ENCODE results near the gene CAPSL. TPM values are rescaled to one million over a fixed set of nuclear protein-coding genes. Genes with fewer than 3 reads are reported as not detected.
A peak's percentile ranks its signal among the peaks of the same experiment; 100 is the strongest.
"Not testable (repeated sequence)": the region's sequence is repeated elsewhere in the genome, so short reads cannot be mapped to it uniquely, and the experiment has no call there.

The CAPSL gene
- total RNA-seq, 8 experiments from 2014 or later: 17.7 TPM; not detected in 7

GRCh38 chr5:35902046-35902672 is 36.3 kb downstream of the CAPSL start:
- H3K4me1 ChIP-seq (replicated peaks in 1 of 2): no peaks in the 10 kb centered on the region
- 50 to 100% (median 68%) methylated on average over 1 to 2 of the region's 2 CpGs; no CpG with 5 or more reads in 1 of the 10 experiments for WGBS, 10 experiments
- in situ Hi-C loops (cut with MboI; ENCODE audit: low pct_unique_long_range_greater_than_20kb in 2 of 9, low sequenced_read_pairs in 9 of 9, unreplicated experiment in 9 of 9): loop anchor here in 4 of 9 experiments (25.0 kb wide), 3 partner anchors 115 to 815 kb away; no protein-coding TSS in a partner anchor
- no peak overlapping the region for H3K27ac ChIP-seq
- ATAC-seq (replicated peaks in 6 of 8): peak in 1 of 8 experiments; percentile 29
- no peak overlapping the region for H3K4me3 ChIP-seq

DNA sequence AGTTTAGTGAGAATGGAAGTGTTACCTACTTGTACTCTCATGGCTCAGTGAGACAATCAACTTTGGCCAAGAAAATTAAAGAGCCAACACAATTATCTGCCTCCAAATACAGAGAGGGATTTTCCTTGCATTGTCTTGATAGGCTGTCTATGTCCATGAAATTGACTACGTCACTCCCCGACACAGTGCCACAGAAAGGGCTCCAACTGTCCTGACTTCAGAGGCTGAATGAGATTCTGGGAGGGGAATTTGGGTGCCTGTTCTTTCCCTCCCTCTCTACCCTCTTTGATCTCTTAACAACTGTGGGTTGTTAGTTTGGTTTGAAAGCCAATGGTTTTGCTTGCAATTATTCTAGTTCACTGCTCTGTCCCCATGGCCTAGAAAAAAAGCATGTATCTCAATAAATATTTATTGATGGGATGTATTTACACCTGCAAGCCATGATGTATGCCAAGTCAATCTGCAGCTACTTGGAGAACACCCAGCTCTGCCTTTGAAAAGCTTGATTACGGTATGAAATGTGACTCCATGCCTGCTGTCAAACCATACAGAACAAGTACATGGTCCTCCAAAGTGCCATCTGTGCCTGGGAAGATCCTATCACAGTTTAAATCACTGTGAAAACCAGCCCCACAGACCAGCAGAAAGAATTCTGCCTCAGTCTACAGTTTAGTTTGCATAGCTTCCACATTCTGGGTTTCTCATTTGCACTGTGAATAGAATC is 37.3 kb downstream of the CAPSL start:
- in situ Hi-C loops (cut with MboI; ENCODE audit: low pct_unique_long_range_greater_than_20kb in 2 of 9, low sequenced_read_pairs in 9 of 9, unreplicated experiment in 9 of 9): loop anchor here in 4 of 9 experiments (25.0 kb wide), 3 partner anchors 114 to 814 kb away; no protein-coding TSS in a partner anchor

GRCh38 chr5:35899800-35900199 is 38.6 kb downstream of the CAPSL start:
- no peak for ATAC-seq (replicated peaks in 6 of 8)
- WGBS, 10 experiments: 20 to 100% (median 62%) methylated on average over 1 to 3 of the region's 3 CpGs
- Histone ChIP-seq H3K4me3 (no peak overlapping the region), H3K27ac (no peak overlapping the region), H3K4me1 (replicated peaks in 1 of 2) (no peaks in the 10 kb centered on the region)
- in situ Hi-C loops (cut with MboI; ENCODE audit: low pct_unique_long_range_greater_than_20kb in 2 of 9, low sequenced_read_pairs in 9 of 9, unreplicated experiment in 9 of 9): loop anchor here in 4 of 9 experiments (25.0 kb wide), 3 partner anchors 112 to 812 kb away; no protein-coding TSS in a partner anchor

More for the DNA sequence above, 37.3 kb downstream of the CAPSL start:
- 67 to 100% (median 89%) methylated on average over 1 to 3 of the region's 3 CpGs; no CpG with 5 or more reads in 3 of the 10 experiments for WGBS, 10 experiments
- H3K27ac ChIP-seq: no peak overlapping the region
- no peak overlapping the region for H3K4me3 ChIP-seq
- ATAC-seq (replicated peaks in 6 of 8): no peak
- H3K4me1 ChIP-seq (replicated peaks in 1 of 2): no peaks in the 10 kb centered on the region

- in situ Hi-C loops (cut with MboI; ENCODE audit: low pct_unique_long_range_greater_than_20kb in 2 of 9, low sequenced_read_pairs in 9 of 9, unreplicated experiment in 9 of 9): no loop called here
- 39 to 100% (median 65%) methylated on average over 2 to 7 of the region's 7 CpGs; no CpG with 5 or more reads in 1 of the 10 experiments for WGBS, 10 experiments
- Histone ChIP-seq H3K4me1 (replicated peaks in 1 of 2) (no peaks in the 10 kb centered on the region), H3K27ac (no peak overlapping the region), H3K4me3 (no peak overlapping the region)
- peak in 1 of 8 experiments; percentile 36 for ATAC-seq (replicated peaks in 6 of 8)
These were observed 39.3 kb downstream of the CAPSL start for GRCh38 chr5:35898952-35899660.

DNA sequence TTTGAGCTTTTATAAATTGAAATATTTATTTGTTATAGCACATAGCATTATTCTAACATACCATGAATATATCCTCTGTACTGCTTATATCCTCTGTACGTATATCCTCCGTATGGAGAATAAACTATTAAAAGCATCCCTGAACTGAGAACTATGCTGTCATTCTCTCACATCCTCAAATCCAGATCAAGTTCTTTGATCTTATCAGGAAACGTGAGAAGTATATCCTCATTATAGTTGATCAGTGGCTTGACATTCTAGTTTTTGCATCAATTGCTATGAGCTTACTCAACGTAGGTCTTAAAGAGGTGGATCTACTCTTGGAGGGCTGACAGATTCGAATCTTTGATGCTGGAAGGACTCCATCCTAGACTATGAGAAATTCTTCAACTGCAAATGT is 44.3 kb downstream of the CAPSL start:
- no peak for ATAC-seq (replicated peaks in 6 of 8)

GRCh38 chr5:35892799-35893198 is 45.6 kb downstream of the CAPSL start:
- H3K4me3 ChIP-seq; ATAC-seq (replicated peaks in 6 of 8); H3K4me1 ChIP-seq (replicated peaks in 1 of 2); in situ Hi-C loops (cut with MboI; ENCODE audit: low pct_unique_long_range_greater_than_20kb in 2 of 9, low sequenced_read_pairs in 9 of 9, unreplicated experiment in 9 of 9); H3K27ac ChIP-seq: not testable (repeated sequence)
- WGBS, 10 experiments: no CpG with 5 or more reads among the region's 23 CpGs

More for the DNA sequence above, 44.3 kb downstream of the CAPSL start:
- Histone ChIP-seq H3K4me3 (no peak overlapping the region), H3K4me1 (replicated peaks in 1 of 2) (no peaks in the 10 kb centered on the region), H3K27ac (no peak overlapping the region)
- in situ Hi-C loops (cut with MboI; ENCODE audit: low pct_unique_long_range_greater_than_20kb in 2 of 9, low sequenced_read_pairs in 9 of 9, unreplicated experiment in 9 of 9): no loop called here
- WGBS, 10 experiments: 60 to 100% (median 80%) methylated on average over 1 to 5 of the region's 5 CpGs; no CpG with 5 or more reads in 1 of the 10 experiments

DNA sequence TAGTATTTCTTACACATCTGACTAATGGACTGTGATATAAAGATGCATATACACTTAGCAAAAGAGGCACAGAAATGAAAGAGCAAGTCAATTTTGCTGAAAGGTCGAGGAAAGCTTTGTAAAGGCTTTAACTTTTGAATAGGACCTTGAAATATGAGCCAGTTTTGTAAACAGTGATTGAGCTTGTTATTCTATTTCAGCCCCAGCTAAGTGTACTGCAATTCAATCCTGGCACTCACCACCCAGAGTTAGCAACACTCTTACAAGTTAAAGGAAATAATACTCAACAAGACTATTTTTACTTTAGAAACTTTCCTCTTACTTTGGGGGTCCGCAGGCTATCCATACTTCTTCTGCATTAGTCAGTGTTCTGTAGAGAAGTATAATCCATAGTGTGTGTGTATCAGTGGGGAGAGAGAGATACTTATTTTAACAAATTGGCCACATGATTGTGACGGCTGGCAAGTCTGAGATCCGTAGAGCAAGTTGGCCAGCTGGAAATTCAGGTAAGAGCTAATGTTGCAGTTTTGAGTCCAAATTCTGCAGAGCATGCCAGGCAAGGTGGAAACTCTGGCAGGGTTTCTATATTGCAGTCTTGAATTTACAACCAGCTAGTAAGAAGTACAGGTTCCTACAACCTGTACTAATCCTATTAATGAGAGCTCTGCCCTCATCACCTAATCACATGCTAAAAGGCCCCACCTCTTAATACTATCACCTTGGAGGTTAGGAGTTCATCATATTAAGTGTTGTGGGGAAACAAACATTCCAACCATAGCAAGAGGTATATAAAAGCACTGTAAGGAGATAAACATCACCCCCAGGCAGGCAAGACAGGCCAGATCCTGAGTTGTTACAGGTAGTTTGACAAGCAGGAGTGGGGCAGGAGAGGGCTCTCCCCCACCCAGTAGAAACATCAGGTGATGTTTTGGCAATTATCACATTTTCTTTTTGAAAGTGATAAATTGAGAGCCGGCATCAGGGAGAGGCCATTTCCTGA is 48.1 kb downstream of the CAPSL start:
- Histone ChIP-seq H3K27ac (no peak overlapping the region), H3K4me3 (no peak overlapping the region), H3K4me1 (replicated peaks in 1 of 2) (no peaks in the 10 kb centered on the region)
- ATAC-seq (replicated peaks in 6 of 8): no peak
- WGBS, 10 experiments: 23 to 93% (median 58%) methylated on average over 2 to 5 of the region's 5 CpGs; no CpG with 5 or more reads in 1 of the 10 experiments
- in situ Hi-C loops (cut with MboI; ENCODE audit: low pct_unique_long_range_greater_than_20kb in 2 of 9, low sequenced_read_pairs in 9 of 9, unreplicated experiment in 9 of 9): no loop called here

- ATAC-seq (replicated peaks in 6 of 8): no peak
- 42 to 73% (median 57%) methylated on average over 3 to 5 of the region's 5 CpGs for WGBS, 10 experiments
- in situ Hi-C loops (cut with MboI; ENCODE audit: low pct_unique_long_range_greater_than_20kb in 2 of 9, low sequenced_read_pairs in 9 of 9, unreplicated experiment in 9 of 9): no loop called here
These were observed 50.9 kb downstream of the CAPSL start for GRCh38 chr5:35887321-35888100.

GRCh38 chr5:35886381-35886780 is 52.0 kb downstream of the CAPSL start:
- in situ Hi-C loops (cut with MboI; ENCODE audit: low pct_unique_long_range_greater_than_20kb in 2 of 9, low sequenced_read_pairs in 9 of 9, unreplicated experiment in 9 of 9): no loop called here
- WGBS, 10 experiments: 73 to 100% (median 91%) methylated on average over 1 to 3 of the region's 3 CpGs
- Histone ChIP-seq H3K4me3 (no peak overlapping the region), H3K27ac (no peak overlapping the region), H3K4me1 (replicated peaks in 1 of 2) (no peaks in the 10 kb centered on the region)
- ATAC-seq (replicated peaks in 6 of 8): no peak

More at GRCh38 chr5:35887321-35888100, 50.9 kb downstream of the CAPSL start:
- no peak overlapping the region for H3K27ac ChIP-seq
- H3K4me3 ChIP-seq: no peak overlapping the region
- no peaks in the 10 kb centered on the region for H3K4me1 ChIP-seq (replicated peaks in 1 of 2)

DNA sequence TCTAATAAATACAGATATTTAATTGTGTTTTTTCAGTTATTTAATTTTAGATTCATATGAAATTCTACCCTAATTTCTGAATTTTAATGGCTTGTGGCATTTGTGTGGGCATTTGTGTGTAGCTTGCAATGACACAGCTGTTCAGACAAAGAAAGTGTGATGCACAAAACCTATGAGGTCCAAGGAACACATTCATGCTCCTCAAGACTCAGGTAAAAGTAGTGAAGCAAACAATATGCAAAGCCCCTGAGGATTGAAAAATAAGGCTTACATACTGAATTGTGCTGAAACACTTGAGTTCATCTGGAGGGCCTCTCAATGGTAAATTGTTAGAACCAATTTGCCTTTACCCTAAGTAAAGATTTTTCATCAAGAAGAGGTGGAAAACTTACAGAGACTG is 53.6 kb downstream of the CAPSL start:
- Histone ChIP-seq H3K4me1 (replicated peaks in 1 of 2) (no peaks in the 10 kb centered on the region), H3K4me3 (no peak overlapping the region), H3K27ac (no peak overlapping the region)
- in situ Hi-C loops (cut with MboI; ENCODE audit: low pct_unique_long_range_greater_than_20kb in 2 of 9, low sequenced_read_pairs in 9 of 9, unreplicated experiment in 9 of 9): no loop called here
- ATAC-seq (replicated peaks in 6 of 8): no peak

DNA sequence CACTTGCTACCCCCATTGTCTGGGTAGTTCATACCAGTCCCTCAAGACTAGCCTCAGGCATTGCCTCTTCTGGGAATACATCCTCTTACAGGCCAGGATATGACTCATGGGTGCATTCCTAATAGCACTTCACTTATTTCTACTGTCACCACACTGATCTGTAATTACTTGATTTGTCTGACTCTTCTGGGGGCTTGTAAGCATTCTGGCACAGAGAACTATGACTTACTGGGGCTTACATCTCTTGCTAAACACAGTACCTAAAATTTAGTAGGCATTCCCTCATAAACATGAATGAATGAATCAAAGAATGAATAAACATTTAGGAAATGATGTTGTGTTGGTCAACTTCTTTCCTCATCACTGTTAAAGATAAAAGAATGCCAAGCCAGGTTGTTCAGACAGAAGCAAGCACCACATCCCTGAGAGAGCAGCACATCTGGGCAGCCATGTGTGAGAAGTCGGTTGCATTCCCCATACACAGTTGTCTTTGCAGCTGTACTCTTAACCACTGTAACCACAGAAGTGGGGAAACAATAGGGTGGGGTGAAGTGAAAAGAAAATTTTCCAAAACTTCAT is 54.1 kb downstream of the CAPSL start:
- 13 to 89% (median 80%) methylated on average over 1 of the region's 1 CpG; no CpG with 5 or more reads in 7 of the 10 experiments for WGBS, 10 experiments
- ATAC-seq (replicated peaks in 6 of 8): peak in 6 of 8 experiments; percentile 77 to 100 (median 90)
- Histone ChIP-seq H3K4me3 (no peak overlapping the region), H3K27ac (no peak overlapping the region), H3K4me1 (replicated peaks in 1 of 2) (no peaks in the 10 kb centered on the region)
- in situ Hi-C loops (cut with MboI; ENCODE audit: low pct_unique_long_range_greater_than_20kb in 2 of 9, low sequenced_read_pairs in 9 of 9, unreplicated experiment in 9 of 9): no loop called here

All from motor neuron (in vitro differentiated cells).